GM11168 (cell line): ENCODE data around the gene SMAGP.
"Not testable (repeated sequence)": the region's sequence is repeated elsewhere in the genome, so short reads cannot be mapped to it uniquely, and the experiment has no call there.

Experiments
- in situ Hi-C: fragments of 300-500 bp; cut with MboI; formaldehyde crosslinking; loops from one replicate; pipeline ENCODE4 v1.12.0; 2022; ENCODE audit warnings: low sequenced_read_pairs; ENCODE audit not compliant: unreplicated experiment

Gene SMAGP

DNA sequence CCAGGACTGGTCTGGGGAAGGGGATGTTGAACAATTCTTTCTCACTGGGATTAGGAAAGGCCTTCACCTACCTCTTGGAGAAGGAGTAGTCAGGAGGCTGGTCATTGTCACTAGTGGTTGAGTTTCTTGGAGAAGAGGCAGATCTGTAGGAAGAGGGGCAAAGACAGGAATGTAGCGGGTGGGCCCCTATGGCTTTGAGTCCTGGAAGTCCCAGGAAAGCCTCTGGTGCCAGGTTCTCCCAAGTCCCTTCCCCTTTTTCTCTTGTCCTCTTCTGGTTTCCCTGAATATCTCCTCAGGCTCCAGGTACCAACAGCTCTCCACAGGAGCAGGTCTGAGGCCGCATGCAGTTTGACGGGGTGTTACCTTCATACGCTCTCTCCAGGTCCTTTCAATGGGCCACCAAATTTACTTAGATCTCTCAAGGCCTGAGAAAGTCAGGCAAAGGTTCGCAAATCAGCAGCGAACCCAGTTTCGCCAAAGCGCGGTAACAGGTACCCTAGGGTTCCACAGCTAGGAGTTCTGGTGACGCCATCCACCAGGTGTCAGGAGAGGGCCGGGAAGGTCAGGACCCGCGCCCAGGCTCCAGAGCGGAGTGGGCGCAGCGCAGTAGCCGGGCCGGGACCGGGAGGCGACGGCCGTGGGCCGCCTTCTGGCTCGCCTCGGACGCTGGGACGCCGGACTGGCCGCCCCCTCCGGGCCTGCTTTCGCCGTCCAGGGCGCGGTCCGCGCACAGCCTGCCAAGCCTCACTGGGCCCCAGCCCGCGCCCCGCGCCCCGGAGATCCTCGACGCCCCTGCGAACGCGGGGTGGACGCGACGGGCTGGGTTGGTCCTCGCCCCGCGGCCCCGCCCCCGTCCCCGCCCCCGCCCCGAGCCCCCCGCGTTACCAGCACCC, 795 bp downstream of the SMAGP start:
- in situ Hi-C loops: no loop called here

GRCh38 chr12:51265024-51265423, 5.2 kb downstream of the SMAGP start:
- in situ Hi-C loops: no loop called here

- in situ Hi-C loops: no loop called here
Measured at GRCh38 chr12:51264297-51264696, 5.9 kb downstream of the SMAGP start.

DNA sequence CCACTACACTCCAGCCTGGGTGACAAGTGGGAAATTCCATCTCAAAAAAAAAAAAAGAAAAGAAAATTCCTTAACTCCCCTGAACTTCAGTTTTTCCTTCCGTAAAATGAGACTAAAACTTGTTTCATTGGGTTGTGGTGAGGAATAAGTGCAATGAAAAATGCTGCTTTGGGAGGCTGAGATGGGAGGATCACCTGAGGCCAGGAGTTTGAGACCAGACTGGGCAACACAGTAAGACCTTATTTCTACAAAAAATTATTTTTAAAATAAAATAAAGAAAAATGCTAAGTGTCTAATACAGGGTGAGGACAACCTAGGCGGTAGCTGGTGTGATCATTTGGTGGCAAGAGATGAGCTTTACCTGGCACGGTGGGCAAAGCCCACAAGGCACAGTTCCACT, 6.9 kb downstream of the SMAGP start:
- in situ Hi-C loops: no loop called here

- in situ Hi-C loops: no loop called here
Measured at GRCh38 chr12:51262758-51263177, 7.4 kb downstream of the SMAGP start.

- in situ Hi-C loops: not testable (repeated sequence)
Measured at GRCh38 chr12:51259600-51259999, 10.6 kb downstream of the SMAGP start.

- in situ Hi-C loops: no loop called here
Measured at GRCh38 chr12:51254536-51254935, 15.7 kb downstream of the SMAGP start.

DNA sequence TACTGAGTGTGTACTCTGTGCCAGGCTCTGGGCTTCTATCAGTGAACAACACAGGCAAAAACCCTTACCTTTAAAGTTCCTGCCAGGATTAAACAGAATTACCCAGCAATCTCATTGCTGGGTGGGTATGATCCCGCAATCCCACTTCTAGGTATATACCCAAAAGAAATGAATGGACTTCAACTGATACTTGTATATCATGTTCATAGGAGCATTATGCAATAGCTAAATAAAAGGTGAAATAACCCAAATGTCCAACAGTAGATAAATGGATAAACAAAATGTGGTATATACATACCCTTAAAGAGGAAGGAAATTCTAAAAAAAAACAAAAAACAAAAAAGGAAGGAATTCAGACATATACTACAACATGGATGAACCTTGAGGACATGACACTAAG, 16.9 kb downstream of the SMAGP start:
- in situ Hi-C loops: no loop called here

GRCh38 chr12:51247523-51248206, 22.6 kb downstream of the SMAGP start:
- in situ Hi-C loops: no loop called here

GRCh38 chr12:51246254-51246853, 23.9 kb downstream of the SMAGP start:
- in situ Hi-C loops: no loop called here

DNA sequence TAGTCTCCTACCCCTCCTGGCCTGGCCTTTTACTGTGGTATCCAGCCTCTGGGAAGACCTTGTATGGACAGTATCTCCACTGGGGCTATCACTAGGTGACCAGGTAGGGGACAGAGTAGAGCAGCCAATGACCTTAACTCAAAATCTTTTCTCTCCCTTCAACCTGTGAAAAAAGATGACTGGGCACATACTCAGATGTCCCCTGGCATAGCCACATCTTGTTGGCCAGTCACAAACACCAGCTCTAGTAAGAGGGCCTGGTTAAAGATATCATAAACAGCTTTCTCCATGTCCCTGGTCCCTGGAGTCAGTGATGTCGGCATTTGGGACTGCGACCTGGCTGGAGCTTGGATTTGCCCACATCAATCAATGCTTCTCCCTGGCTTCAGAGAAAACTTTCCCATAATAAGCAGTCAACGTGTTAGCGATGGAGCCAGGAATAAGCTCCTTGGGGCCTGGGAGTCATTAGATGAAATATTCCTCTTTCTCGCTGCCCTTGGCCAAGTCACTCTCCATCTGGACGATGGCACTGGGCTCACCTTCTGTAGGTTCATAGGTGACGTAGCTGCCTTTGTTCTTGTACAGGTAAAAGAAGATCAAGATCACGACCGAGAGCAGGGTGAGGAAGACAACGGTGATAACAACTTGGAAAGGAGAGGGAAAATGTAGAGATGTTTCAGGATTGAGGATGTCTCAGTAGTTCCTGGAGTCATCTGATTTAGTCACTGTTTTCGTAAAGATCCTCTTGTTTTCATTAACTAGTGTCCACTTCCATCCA, 24.6 kb downstream of the SMAGP start:
- in situ Hi-C loops: no loop called here

- in situ Hi-C loops: no loop called here
Measured at GRCh38 chr12:51244269-51244668, 25.9 kb downstream of the SMAGP start.

GRCh38 chr12:51242876-51243275, 27.3 kb downstream of the SMAGP start:
- in situ Hi-C loops: no loop called here

- in situ Hi-C loops: no loop called here
Measured at GRCh38 chr12:51242120-51242519, 28.1 kb downstream of the SMAGP start.

GRCh38 chr12:51240971-51241370, 29.2 kb downstream of the SMAGP start:
- in situ Hi-C loops: no loop called here

- in situ Hi-C loops: no loop called here
Measured at GRCh38 chr12:51238510-51239334, 31.5 kb downstream of the SMAGP start, which contains the start of gene DAZAP2. TSS of gene DAZAP2 (plus strand) at chr12:51238826. CDS start at chr12:51238908, 82 bp downstream.

- in situ Hi-C loops: no loop called here
Measured at GRCh38 chr12:51238037-51238509, 32.1 kb downstream of the SMAGP start.

DNA sequence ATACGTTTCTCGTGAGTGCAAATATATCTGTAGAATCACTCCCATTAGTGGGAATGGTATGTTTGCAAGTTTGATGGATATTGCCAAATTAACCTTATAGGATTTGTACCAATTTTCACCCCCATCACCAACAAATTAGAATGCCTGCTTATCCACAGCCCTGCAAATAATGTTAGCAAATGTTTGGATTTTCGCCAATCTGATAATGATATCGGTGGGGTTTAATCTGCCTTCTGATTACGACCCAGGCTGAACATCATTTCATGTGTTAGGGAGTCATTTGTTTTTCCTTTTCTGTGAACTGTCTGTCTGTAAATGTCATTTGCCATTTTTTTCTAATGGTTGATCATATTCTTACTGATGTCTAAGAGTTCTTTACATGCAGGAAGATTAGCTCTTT, 35.7 kb downstream of the SMAGP start:
- in situ Hi-C loops: no loop called here

- in situ Hi-C loops: no loop called here
Measured at GRCh38 chr12:51232642-51233041, 37.6 kb downstream of the SMAGP start.
